ENCODE results near the gene LMF1.

Gene LMF1

GRCh38 chr16:882256-882655, 88.5 kb downstream of the LMF1 start:
- DNase-seq (ENCODE audit: low read depth, low spot score): no peak

- no peak for DNase-seq (ENCODE audit: low read depth, low spot score)
Measured at GRCh38 chr16:881219-882097, 89.3 kb downstream of the LMF1 start.

- no peak for DNase-seq (ENCODE audit: low read depth, low spot score)
Measured at GRCh38 chr16:880471-881171, 90.2 kb downstream of the LMF1 start.

- DNase-seq (ENCODE audit: low read depth, low spot score): no peak
Measured at GRCh38 chr16:879986-880385, 90.8 kb downstream of the LMF1 start.

GRCh38 chr16:879461-879861, 91.3 kb downstream of the LMF1 start:
- DNase-seq (ENCODE audit: low read depth, low spot score): no peak

- no peak for DNase-seq (ENCODE audit: low read depth, low spot score)
Measured at GRCh38 chr16:878886-879285, 91.9 kb downstream of the LMF1 start.

- peak; percentile 51 for DNase-seq (ENCODE audit: low read depth, low spot score)
Measured at GRCh38 chr16:878072-878784, 92.6 kb downstream of the LMF1 start.

GRCh38 chr16:877242-878071, 93.3 kb downstream of the LMF1 start:
- DNase-seq (ENCODE audit: low read depth, low spot score): no peak

- DNase-seq (ENCODE audit: low read depth, low spot score): no peak
Measured at GRCh38 chr16:876523-877241, 94.1 kb downstream of the LMF1 start.

- DNase-seq (ENCODE audit: low read depth, low spot score): no peak
Measured at GRCh38 chr16:876041-876335, 94.8 kb downstream of the LMF1 start.

GRCh38 chr16:875182-876040, 95.4 kb downstream of the LMF1 start:
- DNase-seq (ENCODE audit: low read depth, low spot score): no peak

GRCh38 chr16:874366-875181, 96.2 kb downstream of the LMF1 start:
- no peak for DNase-seq (ENCODE audit: low read depth, low spot score)

GRCh38 chr16:873889-874288, 96.9 kb downstream of the LMF1 start:
- DNase-seq (ENCODE audit: low read depth, low spot score): no peak

GRCh38 chr16:873243-873661, 97.5 kb downstream of the LMF1 start:
- no peak for DNase-seq (ENCODE audit: low read depth, low spot score)

- no peak for DNase-seq (ENCODE audit: low read depth, low spot score)
Measured at GRCh38 chr16:872436-873242, 98.1 kb downstream of the LMF1 start.

GRCh38 chr16:871562-872345, 99.0 kb downstream of the LMF1 start:
- no peak for DNase-seq (ENCODE audit: low read depth, low spot score)

- no peak for DNase-seq (ENCODE audit: low read depth, low spot score)
Measured at GRCh38 chr16:870856-871561, 99.8 kb downstream of the LMF1 start.

Measured in astrocyte of the hippocampus (primary cell).